ENCODE measurements around the gene LYPD6B.

Gene LYPD6B

DNA sequence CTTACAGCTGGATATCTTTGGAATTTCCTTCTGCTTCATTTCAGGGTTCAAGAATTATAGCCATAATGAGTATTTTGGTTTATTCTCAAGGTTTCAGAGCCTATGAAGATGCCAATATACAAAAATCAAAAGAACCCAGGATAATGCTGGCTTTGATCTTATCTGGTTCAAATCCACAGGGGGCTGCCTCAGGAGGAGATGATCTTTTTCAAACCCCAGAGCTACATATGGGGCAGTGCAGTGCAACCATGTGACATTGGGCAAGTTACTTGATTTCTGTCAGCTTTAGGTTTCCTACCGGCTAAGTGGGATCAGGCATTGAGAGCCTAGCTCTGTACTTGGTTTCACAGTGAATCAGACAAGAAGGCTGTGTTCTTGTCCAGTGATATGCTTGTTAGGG is 23.0 kb upstream of the LYPD6B start:
- no peak for DNase-seq

DNA sequence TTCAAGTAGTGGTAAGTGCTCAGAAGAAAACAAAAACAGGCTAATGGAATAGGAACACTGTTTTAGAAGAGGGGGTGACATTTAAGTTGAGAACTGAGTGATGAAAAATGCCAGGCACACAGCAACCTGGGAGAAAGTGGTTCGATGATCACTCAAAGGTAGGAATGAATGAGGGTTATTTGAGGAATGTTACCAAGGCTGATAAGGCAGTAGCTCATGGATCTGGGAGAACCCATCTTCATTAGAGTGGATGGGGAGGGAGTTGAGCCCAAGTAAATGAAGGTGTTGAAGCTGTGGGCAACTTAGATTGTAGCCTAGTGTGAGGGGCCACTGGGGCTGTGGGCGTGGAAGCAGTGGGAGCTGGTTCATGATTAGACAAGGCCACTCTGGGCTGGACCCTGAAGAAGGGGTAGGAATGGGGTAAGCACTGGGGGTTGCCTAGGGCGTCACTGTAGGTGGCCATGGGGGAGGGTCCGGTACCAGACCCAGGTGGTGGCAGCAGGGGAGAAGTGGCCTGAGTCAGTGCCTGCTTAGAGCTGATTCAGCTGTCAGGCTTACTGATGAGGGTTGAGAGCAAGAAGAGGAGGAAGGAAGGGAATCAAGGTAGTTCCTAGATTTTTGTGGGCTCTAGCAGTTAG is 22.5 kb upstream of the LYPD6B start:
- no peak for DNase-seq

- DNase-seq, result peak; percentile 7
These were observed 21.1 kb upstream of the LYPD6B start for GRCh38 chr2:149017116-149017985.

GRCh38 chr2:149018981-149019380 is 19.5 kb upstream of the LYPD6B start:
- no peak for DNase-seq

DNA sequence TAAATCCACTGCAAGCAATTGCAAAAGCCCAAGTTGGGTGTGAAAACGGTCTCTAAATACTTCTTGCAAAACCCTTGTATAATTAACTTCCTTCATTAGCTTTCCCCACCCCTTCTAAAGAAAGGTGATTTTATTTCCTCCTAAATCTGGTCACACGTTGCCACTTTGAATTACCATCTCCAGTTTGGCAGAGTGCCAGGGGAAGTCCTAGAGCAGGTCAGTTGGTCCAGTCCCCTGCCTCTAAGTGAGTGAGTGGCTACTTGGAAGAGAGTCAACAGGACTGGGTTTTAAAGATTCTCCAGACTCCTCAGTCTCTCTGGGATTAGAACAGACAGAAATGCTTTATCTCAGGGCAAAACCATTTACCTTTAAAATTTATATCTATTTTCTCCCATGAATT is 18.7 kb upstream of the LYPD6B start:
- DNase-seq, result no peak

DNA sequence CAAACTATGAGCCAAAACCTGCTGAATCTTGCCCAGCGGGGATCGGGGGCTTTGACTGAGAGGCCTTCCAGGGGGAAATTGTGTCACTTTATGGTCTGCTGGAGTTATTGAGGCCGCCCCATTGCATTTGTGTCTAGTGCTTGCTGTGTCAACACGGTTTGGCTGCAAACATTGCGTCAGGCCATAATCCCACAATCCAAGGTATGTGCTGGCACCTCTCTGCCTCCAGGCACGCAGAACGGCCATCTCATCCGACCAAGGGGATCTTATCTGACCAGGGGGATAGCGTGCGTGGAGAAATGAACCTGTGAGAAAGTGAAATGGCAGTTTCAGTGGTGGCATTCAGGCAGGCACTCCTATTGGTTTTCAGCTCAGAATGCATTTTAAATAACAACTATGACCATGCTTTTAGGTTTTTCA is 18.1 kb upstream of the LYPD6B start:
- no peak for DNase-seq

DNA sequence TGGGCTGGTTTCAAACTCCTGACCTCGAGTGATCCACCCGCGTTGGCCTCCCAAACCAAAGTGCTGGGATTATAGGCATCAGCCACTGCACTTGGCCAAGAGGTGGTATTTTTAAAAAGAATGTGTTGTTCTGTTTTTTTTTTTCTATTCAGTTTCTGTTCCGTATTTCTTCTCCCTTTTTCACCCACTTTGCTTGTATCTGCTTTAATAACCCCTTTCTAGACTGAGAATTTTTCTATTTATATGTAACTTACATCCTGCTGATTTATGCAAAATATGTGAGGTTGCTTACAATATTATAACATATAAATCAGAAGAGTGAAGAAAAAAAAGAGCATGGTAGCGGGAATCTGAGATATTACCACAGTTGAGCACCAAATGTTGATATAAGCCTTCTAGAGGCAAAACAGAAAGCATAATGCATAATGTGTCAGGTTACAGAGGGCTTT is 17.2 kb upstream of the LYPD6B start:
- no peak for DNase-seq

- no peak for DNase-seq
These were observed 16.7 kb upstream of the LYPD6B start for GRCh38 chr2:149021761-149022160.

DNA sequence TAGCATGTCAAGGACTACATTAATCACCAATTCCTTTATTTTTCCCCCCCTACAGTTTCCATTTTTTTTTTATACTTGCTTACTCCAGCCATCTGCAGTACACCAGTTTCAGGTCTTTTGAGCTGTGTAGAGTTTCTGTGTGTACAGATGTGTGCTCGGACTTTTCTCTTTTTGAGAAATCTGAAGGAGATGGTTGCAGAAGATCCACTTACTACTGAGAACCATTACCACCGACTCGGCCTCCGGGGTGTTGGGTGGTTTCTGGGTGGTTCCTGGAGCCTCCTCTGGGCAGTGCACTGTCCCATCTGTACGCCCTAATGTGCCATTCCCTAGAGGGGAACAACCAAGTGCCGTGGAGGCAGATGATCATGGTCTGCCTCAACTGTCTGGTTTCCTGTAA is 15.4 kb upstream of the LYPD6B start:
- no peak for DNase-seq

DNA sequence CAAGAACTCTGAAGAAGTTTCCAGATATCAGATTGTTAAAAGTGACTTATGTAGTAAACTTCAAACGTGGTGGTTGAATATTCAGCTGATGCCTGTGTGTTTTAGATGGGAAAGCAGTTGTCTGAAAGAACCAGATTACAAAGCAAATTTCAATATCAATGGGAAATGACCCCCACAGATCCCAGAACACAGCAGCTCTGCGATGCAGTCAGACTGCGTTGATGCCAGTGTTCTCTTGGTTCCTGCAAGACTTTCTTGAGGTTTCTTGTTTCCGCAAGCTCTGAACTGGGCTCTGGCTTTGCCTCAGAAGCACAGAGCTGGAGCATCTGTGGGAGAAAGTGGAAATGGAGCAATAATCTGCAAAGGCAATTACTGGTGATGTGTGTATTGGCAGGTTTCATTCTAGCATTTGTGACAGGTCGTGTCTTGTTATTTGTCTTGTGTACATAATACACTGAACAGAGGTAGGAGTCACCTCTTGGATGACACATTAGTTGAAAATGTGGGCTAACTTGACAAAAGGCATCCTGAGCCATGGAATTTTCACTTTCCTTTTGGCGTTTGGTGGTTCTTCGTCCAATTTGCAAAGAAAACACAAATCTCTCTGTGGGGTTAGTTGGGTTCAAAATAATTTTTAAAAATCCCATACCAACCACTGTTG is 10.8 kb upstream of the LYPD6B start:
- no peak for DNase-seq

DNA sequence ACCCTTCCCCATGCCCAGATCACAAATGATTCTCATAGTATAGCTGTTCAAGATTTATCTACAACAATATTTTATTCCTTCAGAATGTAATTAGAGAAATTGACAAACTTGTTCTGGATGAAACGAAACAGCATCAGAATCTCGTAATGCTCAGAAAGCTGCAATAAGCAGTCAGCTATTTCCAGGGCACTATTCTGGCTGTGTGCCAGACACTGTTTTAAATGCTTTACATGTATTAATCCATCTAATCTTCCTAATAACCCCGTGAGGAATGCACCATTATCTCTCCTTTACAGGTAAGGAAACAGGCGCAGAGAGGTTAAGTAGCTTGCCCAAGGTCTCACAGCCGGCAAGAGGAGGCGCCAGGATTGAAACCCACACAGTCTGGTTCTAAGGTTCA is 10.1 kb upstream of the LYPD6B start:
- no peak for DNase-seq

DNA sequence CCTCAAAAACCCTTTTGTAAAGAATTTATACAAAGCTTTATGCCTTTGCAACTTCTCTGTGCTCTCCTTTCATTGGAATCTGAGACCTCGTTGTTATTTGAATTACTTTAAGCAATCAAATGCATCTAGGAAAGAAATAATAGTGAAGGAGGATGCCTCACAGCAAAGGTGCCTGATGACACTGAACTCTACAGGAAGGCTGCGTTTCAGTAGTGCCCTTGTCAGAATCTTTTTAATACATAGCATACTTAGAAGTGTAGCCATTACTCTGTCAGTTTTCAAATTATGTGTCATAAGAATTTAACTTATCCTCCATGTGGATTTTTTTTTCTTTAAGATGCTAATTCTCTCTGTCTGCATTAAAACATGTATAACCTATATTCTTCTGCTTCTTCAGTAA is 9.6 kb upstream of the LYPD6B start:
- DNase-seq, result no peak

- no peak for DNase-seq
These were observed 9.1 kb upstream of the LYPD6B start for GRCh38 chr2:149029307-149029965.

DNA sequence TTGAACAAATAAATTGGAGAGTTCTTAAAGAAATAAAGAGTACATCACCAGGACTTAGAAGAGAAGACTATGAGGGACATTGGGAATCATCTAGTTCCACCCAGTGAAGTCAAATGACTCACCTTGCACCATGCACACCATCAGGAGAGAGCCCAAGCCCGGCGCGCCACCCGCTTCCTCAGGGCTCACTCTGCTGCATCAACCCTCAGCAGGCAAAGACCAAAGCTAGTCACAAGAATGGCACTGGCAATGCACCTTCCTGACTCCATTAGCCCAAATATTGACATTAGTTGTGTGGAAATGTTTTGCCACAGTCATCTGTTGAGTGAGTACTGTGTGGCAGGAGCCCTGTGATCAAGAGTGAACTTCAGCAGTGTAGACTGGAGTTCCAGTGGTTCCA is 7.1 kb upstream of the LYPD6B start:
- no peak for DNase-seq

- DNase-seq, result peak; percentile 7
These were observed 4.8 kb upstream of the LYPD6B start for GRCh38 chr2:149033716-149034115.

DNA sequence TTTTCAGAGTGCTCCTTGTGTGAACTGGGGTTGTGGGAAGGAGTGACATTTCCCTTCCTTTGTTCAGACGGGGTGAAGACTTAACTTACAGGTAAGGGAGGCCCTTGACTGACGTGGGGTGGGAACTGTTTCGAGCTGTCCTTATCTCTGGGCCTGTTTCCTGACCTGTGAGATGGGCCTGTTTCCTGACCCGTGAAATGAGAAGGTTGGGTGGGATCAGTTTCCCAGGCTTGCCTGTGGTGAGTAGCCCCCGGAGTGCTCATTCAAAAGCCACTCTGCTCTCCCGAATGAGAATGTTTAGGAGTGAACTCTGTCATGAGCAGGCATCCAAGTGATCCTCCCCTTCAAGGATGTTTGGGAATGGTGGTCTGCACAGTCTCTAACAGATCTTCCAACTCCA is 4.1 kb upstream of the LYPD6B start:
- DNase-seq, result no peak

DNA sequence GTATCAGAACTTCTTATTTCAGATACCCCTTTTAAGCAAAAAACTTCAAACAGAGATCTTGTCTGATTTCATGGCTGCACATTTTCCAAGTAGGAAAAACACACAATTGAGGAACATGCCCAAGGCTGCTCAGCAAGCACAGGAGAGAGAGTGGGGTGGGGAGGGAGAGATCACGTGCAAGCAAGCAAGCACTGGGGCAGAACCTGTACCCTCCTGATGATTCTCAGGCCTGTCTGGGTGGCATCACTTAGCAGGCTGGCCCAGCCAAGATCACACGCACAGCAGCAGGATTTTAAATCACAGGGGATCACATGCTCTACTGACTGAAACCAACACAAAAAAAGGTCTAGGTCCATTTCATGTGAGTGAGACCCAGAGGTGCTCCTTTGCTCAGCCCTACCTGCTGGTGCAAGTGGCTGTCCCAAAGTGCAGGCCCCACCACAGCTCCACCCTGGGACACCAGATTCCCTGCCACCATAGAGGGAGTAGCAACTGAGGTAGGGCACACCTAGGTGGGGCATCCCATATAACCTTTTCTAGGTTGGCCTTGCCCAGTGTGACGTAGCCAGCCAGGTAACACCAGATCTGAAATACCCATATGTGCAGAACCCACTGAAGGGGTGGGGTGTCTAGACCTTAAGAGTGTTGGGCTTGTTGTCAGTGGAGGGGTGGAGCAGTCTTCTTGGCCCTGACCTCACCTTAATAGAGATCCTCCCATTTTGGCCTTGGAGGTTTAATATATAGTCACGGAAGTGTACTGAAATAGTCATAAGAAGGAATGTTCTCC is 1.8 kb upstream of the LYPD6B start:
- no peak for DNase-seq

DNA sequence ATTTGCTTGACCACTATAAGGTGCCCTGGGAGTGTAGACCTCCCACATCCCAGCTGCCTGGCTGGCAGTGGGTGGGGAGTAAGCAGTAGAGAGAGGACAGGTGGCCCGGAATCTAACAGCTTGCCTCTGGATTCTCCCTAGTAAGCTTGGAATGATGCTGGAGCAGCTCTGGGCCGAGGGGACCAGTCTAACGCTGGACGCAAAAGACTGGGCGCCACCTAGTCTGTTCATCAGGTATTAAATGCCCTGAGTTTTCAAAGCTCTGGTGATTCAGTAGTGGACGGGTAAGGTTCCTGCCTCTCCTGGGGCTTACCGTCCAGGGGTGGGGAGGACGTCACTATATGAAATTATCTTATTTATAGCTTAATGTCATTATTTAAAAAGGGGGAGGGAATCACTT is 648 bp upstream of the LYPD6B start:
- DNase-seq, result no peak

DNA sequence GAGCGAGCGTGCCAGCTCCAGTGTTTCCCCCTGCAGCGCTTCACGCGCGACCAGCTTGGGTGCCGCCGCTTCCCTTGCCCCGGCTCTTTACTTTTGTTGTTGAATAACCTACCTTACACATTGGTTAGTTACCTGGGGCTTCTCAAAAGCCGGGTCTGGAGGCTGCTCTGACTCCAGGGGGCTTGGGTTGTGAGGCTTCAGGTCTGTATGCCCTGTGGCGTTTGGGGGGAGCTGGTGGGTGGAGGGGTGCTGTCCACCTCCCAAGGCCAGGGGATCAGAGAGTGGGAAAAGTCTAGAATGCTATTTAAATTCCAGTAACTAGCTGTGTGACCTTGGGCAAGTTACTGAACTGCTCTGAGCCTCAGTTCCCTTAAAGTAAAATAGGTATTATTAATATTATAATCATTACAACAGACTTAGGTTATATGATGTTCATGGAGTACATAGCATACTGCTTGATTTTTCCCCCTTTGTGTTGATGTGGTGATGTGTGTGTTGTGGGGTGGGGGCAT is 770 bp downstream of the LYPD6B start:
- DNase-seq, result no peak

GRCh38 chr2:149040451-149040850 is 2.0 kb downstream of the LYPD6B start:
- no peak for DNase-seq

- no peak for DNase-seq
These were observed 3.0 kb downstream of the LYPD6B start for GRCh38 chr2:149041482-149041881.

- no peak for DNase-seq
These were observed 4.4 kb downstream of the LYPD6B start for GRCh38 chr2:149042881-149043280.

Measured in NCI-H187 treated with DMSO at 0.1 percent for 48 hours (cell line).